Activated gamma-delta T cell treated with anti-CD3 and anti-CD28 coated beads, Interleukin-2, amount 50 U/mL, for 16 hours (primary cell): ENCODE results near the gene SKI.
"Not testable (repeated sequence)": the region's sequence is repeated elsewhere in the genome, so short reads cannot be mapped to it uniquely, and the experiment has no call there.

Experiments used
- DNase-seq: peaks from one replicate; pipeline ENCODE4 v3.0.0-alpha.2; 2020; ENCODE audit warnings: low read depth

Gene SKI

DNA sequence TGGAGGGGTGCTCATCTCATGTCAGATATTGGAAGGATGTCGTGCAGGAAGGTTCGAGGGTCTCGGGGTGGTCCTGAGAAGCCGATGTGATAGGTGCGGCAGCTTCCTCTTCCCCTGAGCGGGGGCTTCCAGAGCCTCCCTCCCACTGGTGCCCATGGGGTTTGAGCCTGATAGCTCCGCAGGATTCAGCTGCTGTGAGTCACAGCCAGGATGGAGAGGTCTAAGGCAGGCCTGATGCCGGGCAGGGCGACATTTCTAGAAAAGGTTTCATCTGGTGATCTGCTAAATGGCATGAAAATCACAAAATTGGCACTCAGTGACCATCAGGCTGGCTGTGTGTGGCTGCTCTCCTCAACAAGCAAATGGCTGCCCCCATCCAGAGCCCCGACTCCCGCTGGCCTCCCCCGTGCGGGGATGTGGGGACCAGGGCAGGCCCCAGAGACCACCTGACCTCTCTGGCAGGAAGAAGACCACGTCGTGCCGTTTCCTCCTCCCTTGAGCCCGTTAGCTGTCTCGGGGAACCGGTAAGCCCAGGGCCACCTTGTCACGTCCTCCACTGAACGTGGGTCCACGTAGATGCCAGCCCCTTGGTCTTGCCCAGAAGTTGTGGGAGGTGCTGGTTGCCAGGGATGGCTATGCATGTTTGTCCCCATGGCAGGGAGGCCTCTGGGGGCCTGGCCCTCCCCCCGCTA is 66.1 kb downstream of the SKI start:
- no peak for DNase-seq

DNA sequence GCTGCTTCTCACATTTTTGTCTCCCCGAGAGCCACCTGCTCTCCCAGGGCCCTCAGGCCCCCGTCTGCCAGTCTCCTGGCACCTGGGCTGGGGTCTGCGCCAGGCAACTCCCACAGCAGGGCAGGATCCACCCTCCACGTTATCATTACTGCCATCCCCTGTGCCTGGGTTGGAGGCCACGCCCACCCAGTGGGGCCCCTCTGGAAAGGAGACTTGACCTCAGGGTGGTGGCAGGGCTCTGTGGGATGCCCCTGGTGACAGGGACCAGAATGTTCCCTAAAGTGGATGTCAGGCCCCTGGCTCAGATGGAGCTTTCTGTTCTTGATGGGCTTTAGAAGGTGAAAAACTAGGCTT is 66.6 kb downstream of the SKI start:
- no peak for DNase-seq

DNA sequence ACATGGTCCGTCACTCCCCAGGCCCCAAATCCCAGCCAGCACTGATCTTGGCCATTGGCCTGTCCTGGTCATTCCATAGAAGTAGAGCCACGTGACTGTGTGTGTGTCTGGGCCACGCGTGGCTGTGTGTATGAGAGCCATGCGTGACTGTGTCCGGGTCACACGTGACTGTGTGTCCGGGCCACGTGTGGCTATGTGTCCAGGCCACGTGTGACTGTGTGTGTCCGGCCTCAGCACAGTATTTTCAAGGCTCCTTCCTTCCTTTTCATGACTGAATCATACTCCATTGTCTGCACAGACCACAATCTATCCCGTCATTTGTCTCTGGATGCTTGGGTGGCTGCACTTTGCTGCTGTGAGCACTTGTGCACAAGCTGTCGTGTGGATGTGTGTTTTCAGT is 67.4 kb downstream of the SKI start:
- DNase-seq, result no peak

DNA sequence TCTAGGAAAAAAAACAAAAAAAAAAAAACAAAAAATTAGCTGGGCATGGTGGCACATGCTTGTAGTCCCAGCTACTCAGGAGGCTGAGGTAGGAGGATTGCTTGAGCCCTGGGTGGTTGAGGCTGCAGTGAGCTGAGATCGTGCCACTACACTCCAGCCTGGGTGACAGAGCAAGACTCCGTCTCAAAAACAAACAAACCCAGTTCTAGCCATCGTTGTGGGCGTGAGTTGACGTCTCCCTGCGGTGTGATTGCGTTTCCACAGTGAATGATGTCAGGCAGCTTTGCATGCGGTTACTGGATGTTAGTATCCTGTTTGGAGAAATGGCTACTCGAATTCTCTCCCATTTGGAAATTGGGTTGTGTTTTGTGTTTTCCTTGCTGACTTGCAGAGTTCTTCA is 68.1 kb downstream of the SKI start:
- not testable (repeated sequence) for DNase-seq

DNA sequence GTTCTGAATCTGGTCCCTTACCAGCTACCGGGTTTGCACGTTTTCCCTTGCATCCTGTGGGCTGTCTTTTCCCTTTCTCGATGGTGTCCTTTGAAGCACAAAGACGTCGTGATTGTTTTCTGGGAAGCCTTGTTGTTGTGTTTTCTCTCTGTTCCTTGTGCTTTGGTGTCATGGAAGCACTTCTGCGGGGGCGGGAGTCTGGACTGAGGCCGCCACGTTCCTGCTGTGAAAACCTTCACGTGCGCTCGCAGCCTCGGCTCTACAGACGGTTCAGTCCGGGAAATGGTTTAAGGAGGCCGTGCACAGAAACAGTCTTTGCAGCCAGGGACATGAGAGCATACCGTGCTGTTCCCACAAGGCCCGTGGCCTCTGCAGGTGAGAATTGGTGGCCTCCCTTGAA is 68.5 kb downstream of the SKI start:
- no peak for DNase-seq

DNA sequence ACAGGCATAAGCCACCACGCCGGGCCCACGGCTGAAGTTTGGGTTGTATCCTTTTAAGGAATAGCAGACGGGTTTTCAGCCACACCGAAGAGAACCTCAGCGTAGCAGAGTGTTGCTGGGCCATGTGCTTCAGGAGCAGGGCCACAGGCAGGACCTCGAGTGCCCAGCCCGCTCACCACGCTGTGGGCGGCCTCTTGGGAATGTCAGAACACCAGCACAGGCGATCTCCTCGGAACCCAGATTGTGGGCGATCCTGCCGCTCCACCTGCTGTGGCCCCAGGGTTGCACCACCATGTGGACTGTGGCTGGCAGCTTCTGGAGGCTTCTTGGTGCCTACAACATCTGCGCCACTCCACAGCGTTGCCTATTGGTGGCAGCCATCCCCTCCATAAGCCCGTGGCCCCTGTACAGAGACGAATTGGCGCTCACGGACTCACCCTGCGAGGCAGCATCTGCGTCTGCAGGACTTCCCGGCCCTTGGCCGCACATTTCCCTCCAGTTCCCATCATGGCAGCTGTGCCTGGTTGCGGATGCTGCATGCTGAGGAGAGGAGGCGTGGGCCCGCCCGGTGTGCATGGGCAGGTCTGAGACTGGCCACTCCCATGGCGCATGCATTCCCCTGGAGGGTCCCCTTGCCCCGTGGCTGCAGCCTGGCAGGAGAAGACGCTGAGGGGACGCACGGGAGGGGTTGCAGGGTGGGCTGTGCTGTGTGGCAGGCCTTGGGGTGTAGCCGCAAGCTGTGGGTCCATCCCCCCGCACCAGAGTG is 69.3 kb downstream of the SKI start:
- no peak for DNase-seq

DNA sequence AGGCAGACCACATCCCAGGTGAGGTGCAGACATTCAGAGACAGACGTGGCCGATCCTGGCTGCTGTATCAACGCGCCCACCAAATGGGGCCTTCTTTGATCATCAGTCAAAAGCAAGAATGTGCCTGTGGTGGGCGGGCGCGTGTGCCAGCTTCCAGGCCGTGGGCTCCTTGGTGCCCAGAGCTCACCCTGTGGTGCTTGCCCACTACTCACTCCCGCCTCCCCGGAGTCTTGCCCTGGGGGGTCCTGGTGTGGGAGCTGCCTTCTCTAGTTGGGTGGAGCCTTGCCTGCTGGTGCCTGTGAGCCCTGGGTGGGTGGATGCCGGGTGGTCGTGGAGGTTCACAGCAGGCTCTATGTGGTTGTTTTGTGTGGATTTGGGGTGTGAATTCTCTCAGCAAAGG is 70.6 kb downstream of the SKI start:
- DNase-seq, result no peak

DNA sequence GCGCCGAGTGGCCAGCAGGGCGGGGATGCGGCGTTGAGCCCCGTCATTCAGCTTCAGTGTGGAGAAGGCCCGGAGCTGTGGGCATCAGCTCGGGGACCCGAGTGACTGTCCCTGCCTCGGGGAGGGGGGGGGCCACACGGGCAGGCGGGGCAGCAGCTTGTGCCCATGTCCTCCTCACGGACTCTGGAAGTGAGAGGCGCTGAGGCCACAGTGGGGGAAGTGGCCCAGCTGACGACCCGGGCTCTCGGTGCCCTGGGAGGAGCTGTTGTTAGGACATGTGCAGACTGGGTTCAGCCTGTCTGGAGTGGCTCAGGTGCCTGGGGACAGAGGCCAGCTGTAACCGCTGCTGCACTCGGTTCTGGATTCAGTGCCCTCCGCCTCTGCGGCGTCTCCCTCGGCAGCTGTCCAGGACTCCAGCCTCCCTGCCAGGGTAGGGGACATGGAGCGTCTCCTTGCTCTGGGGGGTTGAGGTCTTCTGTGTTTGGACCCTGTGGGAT is 71.1 kb downstream of the SKI start:
- no peak for DNase-seq

DNA sequence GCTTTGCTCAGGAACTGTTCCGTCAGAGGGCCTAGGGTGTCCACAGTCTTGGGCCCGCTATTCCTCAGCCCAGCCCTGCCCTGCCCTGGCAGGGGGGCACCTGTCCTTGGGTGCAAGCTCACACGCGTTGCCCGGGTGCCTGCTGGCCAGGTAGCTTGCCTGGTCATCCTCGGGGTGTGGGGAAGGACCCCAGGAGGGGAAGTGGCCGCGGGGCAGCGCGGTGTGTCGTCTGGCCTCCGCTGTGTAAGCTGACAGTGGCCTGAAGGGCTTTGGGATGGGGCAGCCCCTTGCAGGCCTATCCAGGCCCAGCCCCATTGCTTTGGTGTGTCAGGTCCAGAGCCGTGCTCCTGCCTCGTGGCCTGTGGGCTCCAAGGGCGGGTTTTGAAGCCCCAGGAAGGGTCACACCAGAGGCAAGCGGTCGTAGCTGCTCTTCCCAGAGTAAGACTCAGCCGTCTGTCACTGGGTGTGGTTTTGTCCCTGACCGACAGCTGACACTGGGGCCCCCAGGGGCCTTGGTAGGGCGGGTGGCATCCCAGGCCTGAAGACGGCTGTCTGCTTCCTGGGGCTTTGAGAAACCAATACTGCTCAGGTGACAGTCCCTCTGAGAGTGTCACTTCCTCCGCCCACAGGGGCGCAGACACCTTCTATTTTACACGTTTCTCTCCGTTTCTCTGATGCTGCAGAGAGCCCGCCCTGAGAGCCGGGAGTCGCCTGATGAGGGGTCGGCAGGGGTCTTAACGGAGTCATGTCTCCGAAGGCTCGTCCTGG is 72.1 kb downstream of the SKI start:
- DNase-seq, result peak; percentile 68

DNA sequence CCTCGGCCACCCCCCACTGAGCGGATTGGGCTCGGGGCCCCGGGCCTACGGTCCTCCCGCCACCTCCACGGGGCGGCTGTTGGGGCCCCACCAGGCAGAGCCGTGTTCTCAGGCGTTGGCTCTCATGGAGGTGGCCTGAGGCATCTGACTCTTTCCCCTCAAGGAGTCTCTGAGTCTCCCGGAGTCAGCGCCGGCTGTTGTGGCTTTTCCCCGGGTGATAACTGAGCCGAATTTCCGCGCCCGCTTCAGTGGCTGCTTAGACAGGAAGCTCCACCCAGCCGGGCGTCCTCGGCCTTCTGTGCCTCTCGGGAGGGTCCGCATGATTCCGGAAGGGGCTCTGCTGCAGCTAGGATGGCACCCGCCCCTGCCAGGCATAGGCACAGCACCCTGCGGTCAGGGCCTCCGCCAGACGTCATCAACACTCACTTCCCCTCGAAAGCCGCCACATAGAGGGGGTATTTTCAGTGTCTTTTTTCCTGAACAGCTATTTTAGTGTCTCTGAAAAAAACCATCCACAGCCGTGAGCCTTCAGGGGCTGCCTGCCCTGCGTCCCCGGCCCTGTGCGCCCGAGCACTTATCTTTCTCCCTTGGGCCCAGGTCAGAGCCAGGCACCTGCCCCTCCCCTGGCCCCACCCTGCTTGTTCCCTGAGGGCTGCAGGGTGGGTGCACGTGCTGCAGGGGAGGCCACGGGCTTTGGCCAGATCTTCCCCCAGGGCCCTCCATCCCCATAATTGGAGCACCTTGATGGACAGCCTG is 72.9 kb downstream of the SKI start:
- DNase-seq, result peak; percentile 81

DNA sequence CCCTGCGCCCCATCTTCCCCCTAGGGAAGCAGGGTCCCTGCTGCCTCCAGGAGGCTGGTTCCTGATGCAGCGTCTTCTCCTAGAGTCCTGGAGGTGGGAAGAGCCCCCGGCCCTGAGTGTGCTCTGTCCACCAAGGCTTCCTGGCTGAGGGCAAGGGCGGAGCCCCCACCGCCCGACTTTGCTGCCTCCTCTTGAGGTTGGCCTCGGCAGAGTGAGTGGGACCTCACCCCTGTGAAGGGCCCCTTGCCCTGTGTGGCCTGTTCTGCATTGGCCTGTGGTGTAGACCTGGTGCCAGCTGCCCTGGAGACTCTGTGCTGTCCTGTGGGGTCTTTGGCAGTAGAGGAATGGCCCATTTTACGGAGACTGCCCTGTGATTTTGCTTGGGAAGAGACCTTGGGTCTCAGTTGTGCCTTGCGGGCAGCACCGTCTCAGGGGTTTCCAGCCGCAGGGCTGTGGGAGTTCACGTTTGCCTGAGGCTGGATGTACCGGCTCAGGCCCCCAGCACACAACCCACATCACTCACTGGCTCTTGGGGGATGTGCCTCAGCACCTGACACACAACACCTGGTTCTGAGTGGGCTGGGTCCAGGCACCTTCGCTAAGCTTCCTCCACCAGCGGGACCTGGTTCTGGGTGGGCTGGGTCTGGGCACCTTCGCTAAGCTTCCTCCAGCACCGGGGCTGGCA is 73.6 kb downstream of the SKI start:
- DNase-seq, result no peak

DNA sequence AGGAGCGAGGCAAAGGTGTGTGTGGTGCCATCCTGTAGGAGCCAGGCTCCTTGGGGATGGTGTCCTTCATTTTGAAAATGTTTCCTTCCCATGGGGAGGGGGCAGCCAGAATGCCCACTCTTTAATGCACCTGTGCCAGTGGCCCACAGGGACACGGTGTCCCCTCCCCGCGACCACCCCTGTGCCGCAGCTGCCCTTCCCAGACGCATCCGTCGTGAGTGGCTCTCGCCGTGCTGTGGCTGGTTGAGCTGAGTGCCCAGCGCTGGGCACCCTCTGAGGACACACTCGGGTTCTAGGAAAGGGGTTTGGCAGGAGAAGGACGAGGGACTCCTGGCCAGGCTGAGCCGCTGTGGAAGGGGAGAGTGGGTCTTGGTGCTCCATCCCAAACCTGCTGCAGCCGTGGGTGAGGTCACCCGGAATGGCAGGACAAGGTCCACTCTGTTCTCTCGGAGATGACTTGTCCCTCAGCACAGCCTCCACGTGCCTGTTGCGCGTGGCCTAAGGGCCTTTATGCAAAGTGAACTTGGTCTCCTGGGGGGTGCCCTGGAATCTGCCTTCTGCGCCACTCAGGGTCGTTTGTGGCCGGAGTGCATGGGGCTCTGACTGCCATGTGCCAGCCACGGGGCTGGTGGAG is 74.3 kb downstream of the SKI start:
- no peak for DNase-seq

DNA sequence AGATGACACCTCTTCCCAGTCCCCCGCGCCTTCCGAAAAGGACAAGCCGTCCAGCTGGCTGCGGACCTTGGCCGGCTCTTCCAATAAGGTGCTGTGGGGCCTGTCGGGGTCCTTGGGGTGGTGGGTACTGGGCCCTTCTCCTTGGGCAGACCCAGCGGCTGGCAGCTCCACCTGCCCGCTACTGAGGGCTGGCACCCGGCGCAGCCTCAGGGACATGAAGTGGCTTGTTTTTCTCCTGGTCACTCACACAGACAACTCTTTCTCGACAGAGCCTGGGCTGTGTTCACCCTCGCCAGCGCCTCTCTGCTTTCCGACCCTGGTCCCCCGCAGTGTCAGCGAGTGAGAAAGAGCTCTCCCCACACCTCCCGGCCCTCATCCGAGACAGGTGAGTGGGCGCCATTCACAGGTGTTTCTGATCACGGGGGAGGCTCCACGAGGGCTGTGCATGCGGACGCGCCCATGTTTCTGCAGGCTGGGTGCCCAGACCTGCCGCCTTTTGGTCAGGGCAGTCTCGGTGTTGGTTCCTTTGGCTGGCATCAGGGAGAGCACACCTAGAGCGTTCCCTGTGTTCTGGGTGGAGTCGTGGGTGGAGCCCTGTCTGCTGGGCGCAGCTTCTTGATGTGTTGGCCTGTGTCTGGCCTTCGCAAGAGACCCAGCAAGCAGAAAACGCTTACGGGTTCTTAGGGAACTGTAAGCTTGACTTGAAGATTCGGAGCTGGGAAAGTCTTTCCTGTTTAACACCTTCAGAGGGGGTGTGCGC is 75.1 kb downstream of the SKI start:
- no peak for DNase-seq

DNA sequence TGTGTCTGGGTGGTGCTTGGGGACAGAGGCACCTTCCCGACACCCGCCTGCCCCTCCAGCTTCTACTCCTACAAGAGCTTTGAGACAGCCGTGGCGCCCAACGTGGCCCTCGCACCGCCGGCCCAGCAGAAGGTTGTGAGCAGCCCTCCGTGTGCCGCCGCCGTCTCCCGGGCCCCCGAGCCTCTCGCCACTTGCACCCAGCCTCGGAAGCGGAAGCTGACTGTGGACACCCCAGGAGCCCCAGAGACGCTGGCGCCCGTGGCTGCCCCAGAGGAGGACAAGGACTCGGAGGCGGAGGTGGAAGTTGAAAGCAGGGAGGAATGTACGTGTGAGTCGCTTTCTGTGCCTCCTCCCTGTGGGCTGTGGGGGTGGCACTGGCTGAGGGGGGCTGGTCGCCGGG is 75.7 kb downstream of the SKI start:
- DNase-seq, result no peak

DNA sequence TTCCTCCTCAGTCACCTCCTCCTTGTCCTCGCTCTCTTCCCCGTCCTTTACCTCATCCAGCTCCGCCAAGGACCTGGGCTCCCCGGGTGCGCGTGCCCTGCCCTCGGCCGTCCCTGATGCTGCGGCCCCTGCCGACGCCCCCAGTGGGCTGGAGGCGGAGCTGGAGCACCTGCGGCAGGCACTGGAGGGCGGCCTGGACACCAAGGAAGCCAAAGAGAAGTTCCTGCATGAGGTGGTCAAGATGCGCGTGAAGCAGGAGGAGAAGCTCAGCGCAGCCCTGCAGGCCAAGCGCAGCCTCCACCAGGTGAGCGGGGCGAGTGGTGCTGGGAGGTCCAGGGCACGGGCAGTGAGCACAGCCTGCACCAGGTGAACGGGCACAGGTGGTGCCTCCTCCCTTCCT is 76.2 kb downstream of the SKI start:
- DNase-seq, result no peak

DNA sequence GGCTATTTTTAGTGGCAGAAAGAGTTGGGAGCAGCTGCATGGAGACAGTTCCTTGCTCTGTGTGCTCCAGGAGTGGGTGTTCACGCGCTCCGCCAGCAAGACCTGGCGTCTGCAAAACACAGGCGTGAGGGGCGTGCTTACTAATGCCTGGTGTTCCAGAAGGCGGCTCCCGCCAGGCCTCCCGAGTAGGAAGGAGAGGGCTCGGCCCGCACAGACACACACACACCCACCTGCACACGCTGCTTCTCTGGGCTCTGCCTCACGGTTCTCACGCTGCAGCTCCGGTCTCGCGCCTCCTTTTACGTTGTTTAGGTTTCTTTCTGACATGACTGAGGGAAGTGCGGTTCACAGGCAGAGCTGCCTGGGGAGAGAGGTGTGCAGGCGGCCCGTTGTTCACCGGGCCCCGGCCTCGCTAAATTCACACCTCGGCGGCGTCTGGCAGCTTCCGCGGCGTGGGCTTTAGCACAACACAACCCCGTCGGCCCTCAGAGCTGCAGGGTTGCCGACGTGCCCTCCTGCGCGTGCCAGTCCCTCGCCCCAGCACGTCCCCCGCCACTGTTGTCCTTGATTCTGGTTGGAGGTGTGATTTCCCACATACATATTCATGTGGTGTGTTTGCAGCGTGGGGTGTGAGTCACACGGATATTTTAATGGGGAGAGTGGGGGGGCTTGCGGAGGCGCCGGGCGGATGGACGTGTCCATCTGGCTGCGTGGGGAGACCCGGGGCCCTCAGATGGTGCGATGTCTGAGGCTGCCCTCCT is 77.0 kb downstream of the SKI start:
- no peak for DNase-seq

DNA sequence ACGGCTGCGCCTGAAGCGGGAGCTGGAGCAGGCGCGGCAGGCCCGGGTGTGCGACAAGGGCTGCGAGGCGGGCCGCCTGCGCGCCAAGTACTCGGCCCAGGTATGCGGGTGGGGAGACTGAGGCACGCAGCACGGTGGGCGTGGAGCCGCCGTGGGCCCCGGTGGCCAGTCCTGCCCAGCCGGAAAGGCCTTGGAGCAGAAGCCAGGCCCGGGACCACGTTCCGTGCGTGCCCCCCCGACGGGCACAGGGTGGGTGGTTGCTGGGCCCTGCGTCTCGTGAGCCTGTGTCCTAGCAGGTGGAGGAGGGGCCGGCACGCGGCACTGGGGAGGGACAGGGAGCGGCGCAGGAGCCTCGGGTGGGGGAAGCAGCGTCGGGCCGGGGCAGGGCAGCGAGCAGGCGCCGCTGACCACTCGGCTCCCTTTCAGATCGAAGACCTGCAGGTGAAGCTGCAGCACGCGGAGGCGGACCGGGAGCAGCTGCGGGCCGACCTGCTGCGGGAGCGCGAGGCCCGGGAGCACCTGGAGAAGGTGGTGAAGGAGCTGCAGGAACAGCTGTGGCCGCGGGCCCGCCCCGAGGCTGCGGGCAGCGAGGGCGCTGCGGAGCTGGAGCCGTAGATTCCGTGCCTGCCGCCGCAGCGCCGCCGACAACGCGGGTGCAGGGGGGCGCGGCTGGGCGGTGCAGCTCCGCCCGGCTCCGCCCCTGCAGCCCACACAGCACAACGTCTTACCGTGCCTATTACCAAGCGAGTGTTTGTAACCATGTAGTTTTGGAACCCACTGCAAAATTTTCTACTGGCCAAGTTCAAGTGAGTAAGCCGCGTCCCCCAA is 78.2 kb downstream of the SKI start:
- no peak for DNase-seq

DNA sequence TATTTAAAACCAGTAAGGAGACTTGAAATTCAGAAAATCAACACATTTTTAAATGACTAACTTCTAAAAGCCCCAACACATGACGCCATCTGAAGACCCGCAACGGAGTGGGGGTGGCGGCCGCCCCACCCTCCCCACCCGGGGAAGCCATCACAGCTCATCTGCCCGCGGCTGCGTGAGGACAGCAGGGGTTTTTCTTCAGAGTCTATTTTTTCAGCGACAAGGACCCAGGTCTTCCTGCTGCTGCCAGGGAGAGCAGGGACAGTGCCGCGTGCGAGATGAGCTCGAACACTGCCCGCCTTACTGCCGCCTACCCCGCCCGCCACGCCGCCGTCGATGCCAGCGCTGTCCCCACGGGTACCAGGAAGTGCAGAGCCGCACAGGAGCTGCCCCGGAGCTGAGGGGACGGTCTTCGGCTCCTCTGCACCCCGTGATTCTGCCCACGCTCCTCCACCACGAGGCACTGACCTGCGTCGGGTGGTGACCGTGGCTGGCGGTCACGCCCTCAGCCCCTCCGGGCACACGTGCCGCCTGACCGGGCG is 79.0 kb downstream of the SKI start:
- no peak for DNase-seq
